CD14-positive monocyte (primary cell): ENCODE measurements around the gene IZUMO1. TPM values are rescaled to one million over a fixed set of nuclear protein-coding genes. Genes with fewer than 3 reads are reported as not detected.
"Not testable (repeated sequence)": the region's sequence is repeated elsewhere in the genome, so short reads cannot be mapped to it uniquely, and the experiment has no call there.

ENCODE experiments used
- DNase-seq, 3 donors: peaks; one replicate each; pipeline ENCODE4 v3.0.0-alpha.2; 2011 to 2022
- H2AFZ ChIP-seq: 2 replicates; pipeline ENCODE4 v1.6.0; 2012; ENCODE audit warnings: mild to moderate bottlenecking, low read depth, low read length, inconsistent platforms; ENCODE audit not compliant: insufficient read depth, poor library complexity, severe bottlenecking
- H3K27ac ChIP-seq, 2 donors: 1 replicate in 1 of 2; 2 replicates in 1 of 2; pipeline ENCODE4 v1.5.1; 2012 to 2013; ENCODE audit warnings: low read length in 2 of 2, control low read depth in 1 of 2, inconsistent platforms in 1 of 2, low read depth in 1 of 2, mild to moderate bottlenecking in 1 of 2
- H3K27me3 ChIP-seq, 2 donors: one replicate each; pipeline versions ENCODE4 v1.6.0 to v1.6.1; 2011 to 2013; ENCODE audit warnings: low read length in 2 of 2; ENCODE audit not compliant: control insufficient read depth in 2 of 2, insufficient read depth in 2 of 2
- H3K36me3 ChIP-seq, 2 donors: replicated peaks in 1 of 2; 1 replicate in 1 of 2; 2 replicates in 1 of 2; pipeline versions ENCODE4 v1.5.1 to v1.6.1; 2012 to 2013; ENCODE audit warnings: low read length in 2 of 2, control low read depth in 1 of 2, inconsistent platforms in 1 of 2, mild to moderate bottlenecking in 1 of 2; ENCODE audit not compliant: insufficient read depth in 2 of 2, control insufficient read depth in 1 of 2
- H3K4me1 ChIP-seq, 2 donors: 1 replicate in 1 of 2; 2 replicates in 1 of 2; pipeline versions ENCODE4 v1.5.1 to v1.6.1; 2012 to 2013; ENCODE audit warnings: low read length in 2 of 2, control low read depth in 1 of 2, inconsistent platforms in 1 of 2, mild to moderate bottlenecking in 1 of 2, moderate library complexity in 1 of 2; ENCODE audit not compliant: insufficient read depth in 2 of 2, control insufficient read depth in 1 of 2
- H3K4me2 ChIP-seq: replicated peaks from 2 replicates; pipeline ENCODE3; 2012; ENCODE audit warnings: low read length, moderate library complexity, mild to moderate bottlenecking; ENCODE audit not compliant: poor library complexity, severe bottlenecking; ENCODE audit errors: extremely low read depth
- H3K4me3 ChIP-seq, 3 experiments: fragments of 200-600 bp in 1 of 3; sonication (generic) in 1 of 3; replicated peaks in 1 of 3; 1 replicate in 2 of 3; 2 replicates in 1 of 3; pipeline ENCODE4 v1.5.1; 2011 to 2013; ENCODE audit warnings: low read length in 3 of 3, mild to moderate bottlenecking in 3 of 3, control low read depth in 2 of 3, low read depth in 2 of 3, inconsistent platforms in 1 of 3, moderate library complexity in 1 of 3
- H3K79me2 ChIP-seq: 2 replicates; pipeline ENCODE4 v1.6.0; 2012; ENCODE audit warnings: mild to moderate bottlenecking, control low read depth, inconsistent platforms, low read length, moderate library complexity; ENCODE audit not compliant: insufficient read depth
- H3K9ac ChIP-seq: 2 replicates; pipeline ENCODE4 v1.6.0; 2017; ENCODE audit warnings: low read length, mild to moderate bottlenecking; ENCODE audit not compliant: insufficient read depth, poor library complexity, severe bottlenecking
- H3K9me3 ChIP-seq, 2 donors: replicated peaks in 1 of 2; 1 replicate in 1 of 2; 2 replicates in 1 of 2; pipeline versions ENCODE4 v1.5.1 to v1.6.1; 2012 to 2013; ENCODE audit warnings: low read length in 2 of 2, control low read depth in 1 of 2; ENCODE audit not compliant: control insufficient read depth in 1 of 2, insufficient read depth in 1 of 2
- H4K20me1 ChIP-seq: 2 replicates; pipeline ENCODE4 v1.6.0; 2012; ENCODE audit warnings: mild to moderate bottlenecking, low read length, control low read depth, moderate library complexity; ENCODE audit not compliant: insufficient read depth
- H3K27ac Mint-ChIP-seq, 7 donors: one replicate each; pipeline ENCODE4 v1.8.0; 2020; ENCODE audit warnings: mild to moderate bottlenecking in 7 of 7, mixed read lengths in 7 of 7, moderate library complexity in 6 of 7, inconsistent platforms in 2 of 7
- H3K27me3 Mint-ChIP-seq, 3 donors: one replicate each; pipeline ENCODE4 v1.8.0; 2021 to 2022; ENCODE audit warnings: low read depth in 3 of 3, mild to moderate bottlenecking in 3 of 3, mixed read lengths in 3 of 3, moderate library complexity in 3 of 3, inconsistent platforms in 1 of 3
- H3K36me3 Mint-ChIP-seq, 2 donors: one replicate each; pipeline ENCODE4 v1.8.0; 2020; ENCODE audit warnings: mixed read lengths in 2 of 2, inconsistent platforms in 1 of 2, mild to moderate bottlenecking in 1 of 2
- H3K4me1 Mint-ChIP-seq: one replicate; pipeline ENCODE4 v1.8.0; 2020; ENCODE audit warnings: mild to moderate bottlenecking, mixed read lengths
- H3K4me3 Mint-ChIP-seq, 2 donors: one replicate each; pipeline ENCODE4 v1.8.0; 2020; ENCODE audit warnings: mild to moderate bottlenecking in 2 of 2, mixed read lengths in 2 of 2, moderate library complexity in 1 of 2
- H3K9me3 Mint-ChIP-seq, 7 donors: one replicate each; pipeline ENCODE4 v1.8.0; 2020 to 2022; ENCODE audit warnings: mixed read lengths in 7 of 7, mild to moderate bottlenecking in 6 of 7, moderate library complexity in 6 of 7, inconsistent platforms in 2 of 7
- WGBS: methylation state at CpG from one replicate; pipeline ENCODE4 v1.1.5; 2013; ENCODE audit warnings: missing lambda C conversion rate; ENCODE audit not compliant: insufficient coverage; 5-methylcytosine and 5-hydroxymethylcytosine counted together
- intact Hi-C, 2 donors: fragments of 100-400 bp; cut with micrococcal nuclease; formaldehyde crosslinking; loops; one replicate each; pipeline versions ENCODE4 v1.15.0 to v1.15.1; 2023
- polyA plus RNA-seq, 3 donors: library from polyadenylated mRNA; depleted of rRNA in 1 of 3; unstranded in 2 of 3; stranded (reverse) in 1 of 3; fragments of 300-500 nt in 2 of 3; fragments of >200 nt in 1 of 3; fragmentation: Illumina TruSeq in 2 of 3; gene quantifications; 1 replicate in 2 of 3; 2 replicates in 1 of 3; pipeline ENCODE4 v1.2.3, GENCODE V29; 2012 to 2021
- TF ChIP-seq, protein P1 (sequence below): fragments of 200-600 bp; IDR thresholded peaks from one replicate; pipeline ENCODE4 v1.8.0; 2022; ENCODE audit warnings: antibody characterized with exemption, mild to moderate bottlenecking

The IZUMO1 gene
- polyA plus RNA-seq, 3 donors = not detected

DNA sequence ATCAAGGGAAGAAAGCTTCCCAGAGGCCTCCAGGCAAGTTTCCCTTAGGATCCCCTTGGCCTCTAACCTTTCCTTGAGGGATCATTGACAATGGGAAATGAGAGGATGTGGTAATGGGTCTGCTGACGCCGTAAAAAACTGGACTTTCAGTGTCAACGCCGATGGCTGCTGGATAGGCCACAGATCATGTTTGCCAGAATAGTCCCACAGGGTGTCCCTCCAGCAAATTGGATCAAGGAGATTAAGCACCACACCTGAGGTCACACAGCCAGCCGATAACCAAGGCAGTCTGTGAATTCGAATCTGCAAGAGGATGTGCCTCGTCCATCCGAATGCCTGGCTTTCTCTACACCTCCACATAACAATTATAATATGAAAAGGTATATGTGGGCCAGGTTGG, 46.6 kb upstream of the IZUMO1 start:
- H3K4me1 Mint-ChIP-seq = peaks cover 6% of the 10 kb centered on the region
- no peak overlapping the region for H3K27ac Mint-ChIP-seq

DNA sequence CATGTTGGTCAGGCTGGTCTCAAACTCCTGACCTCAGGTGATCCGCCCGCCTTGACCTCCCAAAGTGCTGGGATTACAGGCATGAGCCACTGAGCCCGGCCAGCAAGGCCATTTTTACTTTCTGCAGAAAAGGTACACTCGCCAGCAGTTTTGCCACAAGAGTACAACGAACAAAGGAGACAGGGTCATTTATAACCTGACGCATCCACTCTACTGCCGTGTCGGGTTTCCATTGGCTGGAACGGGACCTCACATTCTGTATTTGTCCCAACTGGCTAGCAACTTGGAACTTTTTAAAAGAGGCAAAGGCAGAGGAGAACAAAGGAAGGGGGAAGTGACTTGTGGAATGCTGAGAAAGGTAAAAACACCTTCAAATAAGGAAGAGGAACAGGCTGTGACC, 40.6 kb upstream of the IZUMO1 start:
- H3K4me1 Mint-ChIP-seq, H4K20me1 ChIP-seq, H3K27ac ChIP-seq, H3K36me3 Mint-ChIP-seq, DNase-seq, H2AFZ ChIP-seq, H3K9me3 Mint-ChIP-seq, H3K4me1 ChIP-seq, H3K27me3 ChIP-seq, H3K79me2 ChIP-seq, H3K36me3 ChIP-seq, H3K9ac ChIP-seq, H3K4me3 Mint-ChIP-seq, H3K4me2 ChIP-seq, H3K4me3 ChIP-seq, H3K9me3 ChIP-seq, H3K27ac Mint-ChIP-seq: not testable (repeated sequence)
- intact Hi-C loops = loop anchor here in 1 of 2 donors (5.0 kb wide), 2 partner anchors 140 to 185 kb away; partner anchors contain the start of gene CA11
- 98% methylated on average over 7 of the region's 9 CpGs for WGBS
- peaks cover 5 to 18% (median 6%) of the 10 kb centered on the region in 3 donors for H3K27me3 Mint-ChIP-seq

More for the DNA sequence above, 46.6 kb upstream of the IZUMO1 start:
- H3K9me3 ChIP-seq = no peaks in the 10 kb centered on the region
- peaks cover 4 to 6% of the 10 kb centered on the region in 2 donors for H3K4me1 ChIP-seq
- no peak overlapping the region for H3K9ac ChIP-seq
- no peaks in the 10 kb centered on the region for H4K20me1 ChIP-seq
- intact Hi-C loops = no loop called here
- WGBS = 65% methylated on average over 4 of the region's 8 CpGs
- no peaks in the 10 kb centered on the region for H3K79me2 ChIP-seq
- no peak overlapping the region for H3K4me3 ChIP-seq
- H3K27me3 Mint-ChIP-seq = peaks cover 0 to 4% (median 2%) of the 10 kb centered on the region in 3 donors
- H3K36me3 ChIP-seq = no peaks in the 10 kb centered on the region
- no peak overlapping the region for H3K4me2 ChIP-seq
- H3K4me3 Mint-ChIP-seq = no peak overlapping the region
- H3K27ac ChIP-seq = no peak overlapping the region
- DNase-seq = no peak
- H2AFZ ChIP-seq = no peak overlapping the region
- peaks cover 0 to 2% (median 0%) of the 10 kb centered on the region in 7 donors for H3K9me3 Mint-ChIP-seq
- TF ChIP-seq, protein P1, sequence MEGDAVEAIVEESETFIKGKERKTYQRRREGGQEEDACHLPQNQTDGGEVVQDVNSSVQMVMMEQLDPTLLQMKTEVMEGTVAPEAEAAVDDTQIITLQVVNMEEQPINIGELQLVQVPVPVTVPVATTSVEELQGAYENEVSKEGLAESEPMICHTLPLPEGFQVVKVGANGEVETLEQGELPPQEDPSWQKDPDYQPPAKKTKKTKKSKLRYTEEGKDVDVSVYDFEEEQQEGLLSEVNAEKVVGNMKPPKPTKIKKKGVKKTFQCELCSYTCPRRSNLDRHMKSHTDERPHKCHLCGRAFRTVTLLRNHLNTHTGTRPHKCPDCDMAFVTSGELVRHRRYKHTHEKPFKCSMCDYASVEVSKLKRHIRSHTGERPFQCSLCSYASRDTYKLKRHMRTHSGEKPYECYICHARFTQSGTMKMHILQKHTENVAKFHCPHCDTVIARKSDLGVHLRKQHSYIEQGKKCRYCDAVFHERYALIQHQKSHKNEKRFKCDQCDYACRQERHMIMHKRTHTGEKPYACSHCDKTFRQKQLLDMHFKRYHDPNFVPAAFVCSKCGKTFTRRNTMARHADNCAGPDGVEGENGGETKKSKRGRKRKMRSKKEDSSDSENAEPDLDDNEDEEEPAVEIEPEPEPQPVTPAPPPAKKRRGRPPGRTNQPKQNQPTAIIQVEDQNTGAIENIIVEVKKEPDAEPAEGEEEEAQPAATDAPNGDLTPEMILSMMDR = no peak
- H3K36me3 Mint-ChIP-seq = no peaks in the 10 kb centered on the region
- H3K27me3 ChIP-seq = no peaks in the 10 kb centered on the region

DNA sequence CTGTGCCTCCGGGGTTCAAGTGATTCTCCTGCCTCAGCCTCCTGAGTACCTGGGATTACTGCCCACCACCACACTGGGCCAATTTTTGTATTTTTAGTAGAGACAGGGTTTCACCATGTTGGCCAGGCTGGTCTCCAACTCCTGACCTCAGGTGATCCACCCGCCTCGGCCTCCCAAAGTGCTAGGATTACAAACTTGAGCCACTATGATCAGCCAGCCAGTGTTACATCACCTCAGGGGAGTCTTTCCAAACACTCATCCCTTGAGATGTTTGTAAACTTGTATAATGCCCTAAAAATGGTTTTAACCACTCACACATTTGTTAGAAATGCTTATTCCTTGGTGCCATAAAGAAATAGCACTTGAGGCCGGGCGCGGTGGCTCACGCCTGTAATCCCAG, 39.7 kb upstream of the IZUMO1 start:
- H3K4me3 ChIP-seq, H3K27ac ChIP-seq, H3K4me1 ChIP-seq, H4K20me1 ChIP-seq, H3K4me1 Mint-ChIP-seq, DNase-seq, H3K9me3 ChIP-seq, H3K9me3 Mint-ChIP-seq, H3K9ac ChIP-seq, H3K4me3 Mint-ChIP-seq, H3K79me2 ChIP-seq, H2AFZ ChIP-seq, H3K36me3 ChIP-seq, H3K4me2 ChIP-seq, H3K27me3 ChIP-seq, H3K36me3 Mint-ChIP-seq, H3K27ac Mint-ChIP-seq: not testable (repeated sequence)
- intact Hi-C loops = loop anchor here in 1 of 2 donors (5.0 kb wide), 2 partner anchors 139 to 186 kb away; partner anchors contain the start of gene CA11
- WGBS = 100% methylated on average over 4 of the region's 7 CpGs
- H3K27me3 Mint-ChIP-seq = peaks cover 6 to 17% (median 7%) of the 10 kb centered on the region in 3 donors
